Esophagus squamous epithelium (tissue), 5 donors: ENCODE results near the gene CDHR2. TPM values are rescaled to one million over a fixed set of nuclear protein-coding genes. Genes with fewer than 3 reads are reported as not detected.
A peak's percentile ranks its signal among the peaks of the same experiment; 100 is the strongest.

Experiments
- DNase-seq: peaks from one replicate; lab custom pipeline; 2025; lab: John Stamatoyannopoulos, UW
- H3K27ac ChIP-seq, 4 donors: fragments of 200-600 bp; sonication (generic); one replicate each; pipeline ENCODE4 v1.5.1; 2016 to 2019; ENCODE audit warnings: mild to moderate bottlenecking in 1 of 4
- H3K27me3 ChIP-seq, 4 donors: fragments of 200-600 bp; sonication (generic); 1 replicate in 3 of 4; 2 replicates in 1 of 4; pipeline versions ENCODE4 v1.5.1 to v1.6.0; 2017 to 2021; ENCODE audit warnings: antibody characterized with exemption in 1 of 4
- H3K36me3 ChIP-seq, 3 donors: fragments of 200-600 bp; sonication (generic); one replicate each; pipeline ENCODE4 v1.5.1; 2016 to 2019
- H3K4me1 ChIP-seq, 3 donors: fragments of 200-600 bp; sonication (generic); one replicate each; pipeline ENCODE4 v1.5.1; 2017 to 2019
- H3K4me3 ChIP-seq, 4 donors: fragments of 200-600 bp; sonication (generic); 1 replicate in 3 of 4; 2 replicates in 1 of 4; pipeline ENCODE4 v1.5.1; 2016 to 2019; ENCODE audit warnings: mild to moderate bottlenecking in 2 of 4, moderate library complexity in 1 of 4
- H3K9me3 ChIP-seq, 3 donors: fragments of 200-600 bp; sonication (generic); one replicate each; pipeline ENCODE4 v1.5.1; 2016 to 2019
- CTCF ChIP-seq, 6 experiments: fragments of 450-650 bp in 4 of 6; fragments of 200-600 bp in 2 of 6; sonication (generic) in 2 of 6; IDR thresholded peaks; one replicate each; pipeline ENCODE4 v1.5.1; 2016 to 2019; ENCODE audit warnings: antibody characterized with exemption in 6 of 6, mild to moderate bottlenecking in 4 of 6, moderate library complexity in 4 of 6
- POLR2A ChIP-seq, 4 donors: fragments of 450-650 bp; IDR thresholded peaks; one replicate each; pipeline ENCODE4 v1.6.1; 2017; ENCODE audit warnings: antibody characterized with exemption in 4 of 4, mild to moderate bottlenecking in 4 of 4, moderate library complexity in 3 of 4
- WGBS, 2 donors: methylation state at CpG; one replicate each; pipeline ENCODE4 v1.1.5; 2018; 5-methylcytosine and 5-hydroxymethylcytosine counted together
- intact Hi-C: fragments of 100-400 bp; cut with DNase I; formaldehyde crosslinking; loops from one replicate; pipeline ENCODE4 v1.15.0; 2022
- total RNA-seq, 4 donors: library from RNA; depleted of rRNA; stranded (reverse); fragments of >200 nt; gene quantifications; one replicate each; pipeline ENCODE4 v1.1.0, GENCODE V29; 2016
- donor health status: DM: yes; HTN: yes; CAD: no.

Gene CDHR2
- total RNA-seq, 4 donors from 2014 or later, result under 0.01 TPM; not detected in 3

GRCh38 chr5:176629317-176629852, 80.2 kb downstream of the CDHR2 start:
- Histone ChIP-seq H3K9me3 (no peaks in the 10 kb centered on the region), H3K4me3 (peak overlapping the region in 2 of 4 donors; percentile 39 to 60), H3K4me1 (peaks cover 8 to 35% (median 16%) of the 10 kb centered on the region in 3 donors), H3K36me3 (no peaks in the 10 kb centered on the region), H3K27me3 (peaks cover 0 to 100% (median 28%) of the 10 kb centered on the region in 4 donors), H3K27ac (no peak overlapping the region)
- 16 to 26% methylated on average over 10 to 21 of the region's 34 CpGs for WGBS, 2 donors
- TF ChIP-seq CTCF (IDR thresholded peaks at IDR 0.05), result no peak
- no peak for TF ChIP-seq POLR2A (IDR thresholded peaks at IDR 0.05)
- no peak for DNase-seq
- intact Hi-C loops, result no loop called here

GRCh38 chr5:176629853-176630680, 80.9 kb downstream of the CDHR2 start, which contains the start of the genes EIF4E1B and SNCB:
EIF4E1B (plus strand) TSS chr5:176630675; CDS start chr5:176642788, 12,113 bp downstream.
SNCB (minus strand) TSS chr5:176630534; CDS start chr5:176629654, 880 bp downstream.
- no peak for DNase-seq
- H3K4me1 ChIP-seq, result peaks cover 8 to 35% (median 16%) of the 10 kb centered on the region in 3 donors
- H3K27ac ChIP-seq, result no peak within 1 kb of the TSS
- H3K36me3 ChIP-seq, result no peaks in the 10 kb centered on the region
- WGBS, 2 donors, result 0 to 1% methylated on average over 6 to 24 of the region's 94 CpGs
- intact Hi-C loops, result no loop called here
- peaks cover 0 to 98% (median 28%) of the 10 kb centered on the region in 4 donors for H3K27me3 ChIP-seq
- TF ChIP-seq POLR2A (IDR thresholded peaks at IDR 0.05) (no peak), CTCF (IDR thresholded peaks at IDR 0.05) (no peak)
- H3K4me3 ChIP-seq, result peak within 1 kb of the TSS in 2 of 4 donors; percentile 39 to 60
- no peaks in the 10 kb centered on the region for H3K9me3 ChIP-seq

- Histone ChIP-seq H3K4me1 (peaks cover 8 to 35% (median 16%) of the 10 kb centered on the region in 3 donors), H3K36me3 (no peaks in the 10 kb centered on the region), H3K9me3 (no peaks in the 10 kb centered on the region), H3K27ac (no peak overlapping the region), H3K27me3 (peaks cover 0 to 96% (median 28%) of the 10 kb centered on the region in 4 donors), H3K4me3 (peak overlapping the region in 2 of 4 donors; percentile 39 to 60)
- intact Hi-C loops, result no loop called here
- DNase-seq, result no peak
- TF ChIP-seq POLR2A (IDR thresholded peaks at IDR 0.05) (no peak), CTCF (IDR thresholded peaks at IDR 0.05) (no peak)
- WGBS, 2 donors, result 8 to 10% methylated on average over 12 to 18 of the region's 20 CpGs
Observed at GRCh38 chr5:176630681-176631222, 81.6 kb downstream of the CDHR2 start.

GRCh38 chr5:176631383-176632200, 82.5 kb downstream of the CDHR2 start:
- no peaks in the 10 kb centered on the region for H3K9me3 ChIP-seq
- TF ChIP-seq POLR2A (IDR thresholded peaks at IDR 0.05), result no peak
- no peak for TF ChIP-seq CTCF (IDR thresholded peaks at IDR 0.05)
- DNase-seq, result no peak
- no peak overlapping the region for H3K4me3 ChIP-seq
- intact Hi-C loops, result no loop called here
- H3K4me1 ChIP-seq, result peaks cover 8 to 29% (median 16%) of the 10 kb centered on the region in 3 donors
- 63 to 65% methylated on average over 7 of the region's 7 CpGs for WGBS, 2 donors
- H3K36me3 ChIP-seq, result no peaks in the 10 kb centered on the region
- no peak overlapping the region for H3K27ac ChIP-seq
- peaks cover 0 to 88% (median 28%) of the 10 kb centered on the region in 4 donors for H3K27me3 ChIP-seq
